CD14-positive monocyte (primary cell): Measurements from ENCODE around the gene NSD1. TPM values are rescaled to one million over a fixed set of nuclear protein-coding genes. Genes with fewer than 3 reads are reported as not detected.
A peak's percentile ranks its signal among the peaks of the same experiment; 100 is the strongest.

Experiments used
- DNase-seq, 3 donors: peaks; one replicate each; pipeline ENCODE4 v3.0.0-alpha.2; 2011 to 2022
- H2AFZ ChIP-seq: 2 replicates; pipeline ENCODE4 v1.6.0; 2012; ENCODE audit warnings: mild to moderate bottlenecking, low read depth, low read length, inconsistent platforms; ENCODE audit not compliant: insufficient read depth, poor library complexity, severe bottlenecking
- H3K27ac ChIP-seq, 2 donors: 1 replicate in 1 of 2; 2 replicates in 1 of 2; pipeline ENCODE4 v1.5.1; 2012 to 2013; ENCODE audit warnings: low read length in 2 of 2, control low read depth in 1 of 2, inconsistent platforms in 1 of 2, low read depth in 1 of 2, mild to moderate bottlenecking in 1 of 2
- H3K27me3 ChIP-seq, 2 donors: one replicate each; pipeline versions ENCODE4 v1.6.0 to v1.6.1; 2011 to 2013; ENCODE audit warnings: low read length in 2 of 2; ENCODE audit not compliant: control insufficient read depth in 2 of 2, insufficient read depth in 2 of 2
- H3K36me3 ChIP-seq, 2 donors: replicated peaks in 1 of 2; 1 replicate in 1 of 2; 2 replicates in 1 of 2; pipeline versions ENCODE4 v1.5.1 to v1.6.1; 2012 to 2013; ENCODE audit warnings: low read length in 2 of 2, control low read depth in 1 of 2, inconsistent platforms in 1 of 2, mild to moderate bottlenecking in 1 of 2; ENCODE audit not compliant: insufficient read depth in 2 of 2, control insufficient read depth in 1 of 2
- H3K4me1 ChIP-seq, 2 donors: 1 replicate in 1 of 2; 2 replicates in 1 of 2; pipeline versions ENCODE4 v1.5.1 to v1.6.1; 2012 to 2013; ENCODE audit warnings: low read length in 2 of 2, control low read depth in 1 of 2, inconsistent platforms in 1 of 2, mild to moderate bottlenecking in 1 of 2, moderate library complexity in 1 of 2; ENCODE audit not compliant: insufficient read depth in 2 of 2, control insufficient read depth in 1 of 2
- H3K4me2 ChIP-seq: replicated peaks from 2 replicates; pipeline ENCODE3; 2012; ENCODE audit warnings: low read length, moderate library complexity, mild to moderate bottlenecking; ENCODE audit not compliant: poor library complexity, severe bottlenecking; ENCODE audit errors: extremely low read depth
- H3K4me3 ChIP-seq, 3 experiments: fragments of 200-600 bp in 1 of 3; sonication (generic) in 1 of 3; replicated peaks in 1 of 3; 1 replicate in 2 of 3; 2 replicates in 1 of 3; pipeline ENCODE4 v1.5.1; 2011 to 2013; ENCODE audit warnings: low read length in 3 of 3, mild to moderate bottlenecking in 3 of 3, control low read depth in 2 of 3, low read depth in 2 of 3, inconsistent platforms in 1 of 3, moderate library complexity in 1 of 3
- H3K79me2 ChIP-seq: 2 replicates; pipeline ENCODE4 v1.6.0; 2012; ENCODE audit warnings: mild to moderate bottlenecking, control low read depth, inconsistent platforms, low read length, moderate library complexity; ENCODE audit not compliant: insufficient read depth
- H3K9ac ChIP-seq: 2 replicates; pipeline ENCODE4 v1.6.0; 2017; ENCODE audit warnings: low read length, mild to moderate bottlenecking; ENCODE audit not compliant: insufficient read depth, poor library complexity, severe bottlenecking
- H3K9me3 ChIP-seq, 2 donors: replicated peaks in 1 of 2; 1 replicate in 1 of 2; 2 replicates in 1 of 2; pipeline versions ENCODE4 v1.5.1 to v1.6.1; 2012 to 2013; ENCODE audit warnings: low read length in 2 of 2, control low read depth in 1 of 2; ENCODE audit not compliant: control insufficient read depth in 1 of 2, insufficient read depth in 1 of 2
- H4K20me1 ChIP-seq: 2 replicates; pipeline ENCODE4 v1.6.0; 2012; ENCODE audit warnings: mild to moderate bottlenecking, low read length, control low read depth, moderate library complexity; ENCODE audit not compliant: insufficient read depth
- H3K27ac Mint-ChIP-seq, 7 donors: one replicate each; pipeline ENCODE4 v1.8.0; 2020; ENCODE audit warnings: mild to moderate bottlenecking in 7 of 7, mixed read lengths in 7 of 7, moderate library complexity in 6 of 7, inconsistent platforms in 2 of 7
- H3K27me3 Mint-ChIP-seq, 3 donors: one replicate each; pipeline ENCODE4 v1.8.0; 2021 to 2022; ENCODE audit warnings: low read depth in 3 of 3, mild to moderate bottlenecking in 3 of 3, mixed read lengths in 3 of 3, moderate library complexity in 3 of 3, inconsistent platforms in 1 of 3
- H3K36me3 Mint-ChIP-seq, 2 donors: one replicate each; pipeline ENCODE4 v1.8.0; 2020; ENCODE audit warnings: mixed read lengths in 2 of 2, inconsistent platforms in 1 of 2, mild to moderate bottlenecking in 1 of 2
- H3K4me1 Mint-ChIP-seq: one replicate; pipeline ENCODE4 v1.8.0; 2020; ENCODE audit warnings: mild to moderate bottlenecking, mixed read lengths
- H3K4me3 Mint-ChIP-seq, 2 donors: one replicate each; pipeline ENCODE4 v1.8.0; 2020; ENCODE audit warnings: mild to moderate bottlenecking in 2 of 2, mixed read lengths in 2 of 2, moderate library complexity in 1 of 2
- H3K9me3 Mint-ChIP-seq, 7 donors: one replicate each; pipeline ENCODE4 v1.8.0; 2020 to 2022; ENCODE audit warnings: mixed read lengths in 7 of 7, mild to moderate bottlenecking in 6 of 7, moderate library complexity in 6 of 7, inconsistent platforms in 2 of 7
- CTCF ChIP-seq: fragments of 200-600 bp; IDR thresholded peaks from one replicate; pipeline ENCODE4 v1.8.0; 2022; ENCODE audit warnings: antibody characterized with exemption, mild to moderate bottlenecking
- WGBS: methylation state at CpG from one replicate; pipeline ENCODE4 v1.1.5; 2013; ENCODE audit warnings: missing lambda C conversion rate; ENCODE audit not compliant: insufficient coverage; 5-methylcytosine and 5-hydroxymethylcytosine counted together
- intact Hi-C, 2 donors: fragments of 100-400 bp; cut with micrococcal nuclease; formaldehyde crosslinking; loops; one replicate each; pipeline versions ENCODE4 v1.15.0 to v1.15.1; 2023
- polyA plus RNA-seq, 3 donors: library from polyadenylated mRNA; depleted of rRNA in 1 of 3; unstranded in 2 of 3; stranded (reverse) in 1 of 3; fragments of 300-500 nt in 2 of 3; fragments of >200 nt in 1 of 3; fragmentation: Illumina TruSeq in 2 of 3; gene quantifications; 1 replicate in 2 of 3; 2 replicates in 1 of 3; pipeline ENCODE4 v1.2.3, GENCODE V29; 2012 to 2021

NSD1 gene
- polyA plus RNA-seq, 3 donors = 12.6 to 31.9 (median 19.0) TPM

DNA sequence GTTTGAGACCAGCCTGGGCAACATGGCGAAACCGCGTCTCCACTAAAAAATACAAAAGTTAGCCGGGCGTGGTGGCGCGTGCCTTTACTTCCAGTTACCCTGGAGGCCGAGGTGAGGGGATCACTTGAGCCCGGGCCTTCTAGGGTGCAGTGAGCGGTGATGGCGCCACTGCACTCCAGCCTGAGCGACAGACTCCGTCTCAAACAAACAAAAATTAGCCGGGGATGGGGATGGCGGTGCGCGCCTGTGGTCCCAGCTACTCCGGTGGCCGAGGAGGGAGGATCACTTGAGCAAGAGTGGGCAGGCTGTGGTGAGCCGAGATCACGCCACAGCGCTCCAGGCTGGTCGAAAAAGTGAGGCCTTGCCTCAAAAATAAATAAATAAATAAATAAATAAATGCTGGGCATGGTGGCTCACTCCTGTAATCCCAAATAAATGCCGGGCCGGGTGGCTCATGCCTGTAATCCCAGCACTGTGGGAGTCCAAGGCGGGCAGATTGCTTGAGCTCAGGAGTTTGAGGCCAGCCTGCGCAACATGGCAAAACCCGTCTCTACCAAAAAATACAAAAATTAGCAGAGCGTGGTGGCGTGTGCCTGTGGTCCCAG is 16.0 kb upstream of the NSD1 start:
- Histone ChIP-seq H3K79me2 (no peaks in the 10 kb centered on the region), H3K9ac (peak overlapping the region; percentile 38), H3K27ac (no peak overlapping the region), H3K9me3 (no peaks in the 10 kb centered on the region), H4K20me1 (no peaks in the 10 kb centered on the region), H3K4me2 (no peak overlapping the region), H3K27me3 (no peaks in the 10 kb centered on the region), H3K4me1 (peaks cover 27 to 28% of the 10 kb centered on the region in 2 donors), H2AFZ (peak overlapping the region; percentile 78), H3K36me3 (no peaks in the 10 kb centered on the region), H3K4me3 (no peak overlapping the region)
- Mint-ChIP-seq H3K27ac (no peak overlapping the region), H3K9me3 (peaks cover 0 to 2% (median 0%) of the 10 kb centered on the region in 7 donors), H3K4me1 (peaks cover 25% of the 10 kb centered on the region), H3K36me3 (no peaks in the 10 kb centered on the region), H3K27me3 (peaks cover 0 to 5% (median 3%) of the 10 kb centered on the region in 3 donors), H3K4me3 (no peak overlapping the region)
- 95% methylated on average over 13 of the region's 30 CpGs for WGBS
- no peak for DNase-seq
- no peak for TF ChIP-seq CTCF
- intact Hi-C loops = loop anchor here in 1 of 2 donors (2.0 kb wide), 1 partner anchor 17 kb away; no protein-coding TSS in a partner anchor

GRCh38 chr5:177122566-177122965 is 11.0 kb upstream of the NSD1 start:
- Histone ChIP-seq H3K4me1 (no peaks in the 10 kb centered on the region), H3K4me3 (no peak overlapping the region), H3K36me3 (no peaks in the 10 kb centered on the region), H2AFZ (no peak overlapping the region), H4K20me1 (no peaks in the 10 kb centered on the region), H3K27ac (no peak overlapping the region), H3K4me2 (no peak overlapping the region), H3K79me2 (no peaks in the 10 kb centered on the region), H3K9ac (no peak overlapping the region), H3K9me3 (no peaks in the 10 kb centered on the region), H3K27me3 (no peaks in the 10 kb centered on the region)
- no peak for TF ChIP-seq CTCF
- intact Hi-C loops = no loop called here
- DNase-seq = no peak
- peaks cover 0 to 2% (median 0%) of the 10 kb centered on the region in 7 donors for H3K9me3 Mint-ChIP-seq
- 92% methylated on average over 4 of the region's 5 CpGs for WGBS
- H3K27ac Mint-ChIP-seq = no peak overlapping the region
- no peak overlapping the region for H3K4me3 Mint-ChIP-seq
- peaks cover 8% of the 10 kb centered on the region for H3K4me1 Mint-ChIP-seq
- no peaks in the 10 kb centered on the region for H3K36me3 Mint-ChIP-seq
- peaks cover 1 to 4% (median 3%) of the 10 kb centered on the region in 3 donors for H3K27me3 Mint-ChIP-seq
